D341Med (cell line): ENCODE results near the gene TWIST1.

Experiments used
- DNase-seq: peaks from one replicate; pipeline ENCODE4 v3.0.0; 2012; ENCODE audit warnings: low spot score

The TWIST1 gene

DNA sequence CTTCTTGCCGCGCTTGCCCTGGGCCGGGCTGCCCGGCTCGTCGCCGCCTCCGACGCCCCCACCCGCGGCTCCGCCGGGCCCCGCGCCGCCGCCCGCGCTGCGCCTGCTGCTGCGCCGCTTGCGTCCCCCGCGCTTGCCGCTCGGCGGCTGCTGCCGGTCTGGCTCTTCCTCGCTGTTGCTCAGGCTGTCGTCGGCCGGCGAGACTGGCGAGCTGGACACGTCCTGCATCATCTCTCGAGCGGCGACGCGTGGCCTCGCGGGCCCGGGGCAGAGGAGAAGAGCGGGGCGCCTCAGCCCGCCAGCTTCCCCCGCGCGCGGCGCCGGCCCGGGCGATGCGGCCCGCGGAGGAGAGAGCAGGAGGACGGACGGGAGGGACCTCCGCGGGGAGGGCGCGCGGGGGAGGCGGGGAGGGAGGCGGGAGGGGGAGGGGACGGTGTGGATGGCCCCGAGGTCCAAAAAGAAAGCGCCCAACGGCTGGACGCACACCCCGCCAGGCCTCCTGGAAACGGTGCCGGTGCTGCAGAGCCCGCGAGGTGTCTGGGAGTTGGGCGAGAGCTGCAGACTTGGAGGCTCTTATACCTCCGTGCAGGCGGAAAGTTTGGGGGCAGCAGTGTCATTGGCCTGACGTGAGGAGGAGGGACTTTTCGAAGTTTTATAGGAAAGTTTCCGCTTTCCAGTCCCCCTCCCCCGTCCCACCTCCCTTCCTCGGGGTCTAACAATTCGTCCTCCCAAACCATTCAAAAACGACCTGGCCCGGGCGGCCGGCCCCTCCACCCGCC lies at the start of gene TWIST1:
Gene TWIST1 (minus strand): TSS at position 546 of the 779 bp plus-strand sequence. CDS start 315 bp downstream, at position 231.
- DNase-seq: peak; percentile 73

DNA sequence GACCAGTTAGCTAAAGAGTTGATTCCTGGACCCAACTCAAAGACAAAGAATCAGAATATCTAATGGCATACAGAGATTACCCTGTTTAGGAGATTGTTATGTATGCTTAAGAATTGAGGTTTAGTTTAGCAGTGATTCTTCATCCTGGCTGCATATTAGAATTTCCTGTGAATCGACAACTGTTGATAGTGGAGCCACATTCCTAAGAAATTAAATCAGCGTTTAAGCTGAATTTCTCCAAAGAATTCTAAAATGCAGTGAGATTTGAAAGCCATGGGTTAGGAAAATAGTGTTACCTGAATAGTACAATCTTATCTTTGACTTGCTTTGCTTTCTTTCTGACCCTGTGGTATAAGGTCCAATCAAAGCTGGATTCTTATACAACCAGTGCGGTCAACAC lies 44.2 kb upstream of the TWIST1 start:
- DNase-seq: no peak

DNA sequence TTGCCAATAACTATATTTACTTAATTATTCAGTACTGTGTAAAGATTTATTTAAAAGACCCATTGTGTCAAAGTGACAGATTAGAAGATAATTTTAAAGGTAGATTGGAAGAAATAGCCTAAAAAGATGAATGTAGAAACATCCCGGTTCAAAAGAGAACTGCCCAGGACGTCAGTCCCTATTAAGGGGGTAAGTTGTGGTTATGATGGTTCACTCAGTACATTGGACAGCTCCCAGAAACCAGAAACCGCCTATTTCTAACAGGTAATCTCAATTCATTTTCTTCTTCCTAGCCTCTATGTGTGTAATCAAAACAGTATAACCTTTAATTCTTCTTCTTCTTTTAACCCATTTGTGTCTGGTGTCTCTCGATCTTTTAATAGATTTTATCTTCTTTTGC lies 29.3 kb upstream of the TWIST1 start:
- DNase-seq: no peak

DNA sequence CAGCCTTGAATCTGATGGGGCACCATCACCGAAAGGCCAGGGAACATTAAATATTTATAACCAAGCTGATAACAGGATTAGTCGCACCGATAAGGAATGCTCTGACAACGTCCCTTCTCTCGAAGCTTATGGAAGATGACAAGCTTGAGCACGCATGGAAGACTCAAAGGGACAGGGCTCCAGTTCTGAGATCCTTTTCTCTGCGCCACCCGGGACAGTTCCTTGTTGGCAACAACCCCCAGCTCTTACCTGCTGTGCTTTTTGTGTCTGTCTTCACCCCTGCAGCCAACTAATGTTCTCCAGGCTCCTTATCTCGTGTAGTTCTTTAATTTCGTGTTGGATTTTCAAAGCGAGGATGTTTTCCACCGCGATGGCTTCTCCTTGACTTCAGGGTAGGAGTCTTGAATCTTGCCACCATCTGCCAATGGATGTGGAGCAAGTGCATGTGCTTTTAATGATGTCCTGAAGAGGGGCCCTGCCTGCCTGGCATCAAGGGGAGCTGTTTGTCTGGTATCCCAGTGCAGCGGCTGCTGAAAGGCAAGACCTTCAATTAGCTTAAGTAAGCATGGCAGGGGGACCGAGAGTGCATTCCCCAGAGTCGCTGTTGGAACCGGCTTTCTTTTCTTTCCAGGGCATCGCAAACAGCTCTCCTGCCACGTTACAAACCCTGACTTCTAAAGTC lies 28.1 kb upstream of the TWIST1 start:
- DNase-seq: no peak

DNA sequence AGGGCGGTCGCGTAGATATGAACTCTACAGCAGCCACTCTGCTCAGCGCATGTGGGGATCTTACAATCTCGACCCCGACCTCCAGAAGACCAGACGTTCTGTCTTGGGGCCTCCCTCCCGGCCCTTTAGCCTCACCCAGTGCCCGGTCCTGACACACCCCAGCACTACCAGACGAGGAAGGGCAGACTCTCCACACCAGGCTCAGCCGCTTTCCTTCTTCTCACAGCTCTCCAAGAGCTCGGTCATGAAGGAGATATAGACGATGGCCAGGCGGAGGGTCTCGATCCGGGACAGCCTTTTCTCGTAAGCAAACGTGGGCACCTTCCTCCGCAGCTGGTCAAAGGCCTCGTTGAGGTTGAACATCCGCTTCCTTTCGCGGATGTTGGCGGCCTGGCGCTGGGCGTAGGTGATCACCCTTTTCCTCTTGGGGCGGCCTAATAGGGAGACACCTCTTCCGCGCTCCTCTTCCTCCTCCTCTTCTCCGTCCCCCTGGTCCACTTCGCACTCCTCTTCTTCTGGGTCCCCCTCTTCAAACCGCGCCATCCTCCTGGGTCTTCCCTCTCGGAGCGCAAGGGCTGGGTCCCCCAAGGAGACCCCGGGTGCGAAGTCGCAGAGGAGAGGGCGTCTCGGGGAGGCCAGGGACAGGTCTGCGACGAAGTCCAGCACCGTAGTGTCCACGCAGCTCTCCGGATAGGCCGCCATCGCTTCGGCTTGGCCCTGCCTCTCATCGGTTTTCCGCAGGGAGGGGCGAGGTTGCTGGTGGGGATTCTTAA lies 27.4 kb upstream of the TWIST1 start, which contains the start of gene FERD3L:
Gene FERD3L (minus strand): TSS at position 761 of the 773 bp plus-strand sequence. CDS start 59 bp downstream, at position 702.
- peak; percentile 10 for DNase-seq

DNA sequence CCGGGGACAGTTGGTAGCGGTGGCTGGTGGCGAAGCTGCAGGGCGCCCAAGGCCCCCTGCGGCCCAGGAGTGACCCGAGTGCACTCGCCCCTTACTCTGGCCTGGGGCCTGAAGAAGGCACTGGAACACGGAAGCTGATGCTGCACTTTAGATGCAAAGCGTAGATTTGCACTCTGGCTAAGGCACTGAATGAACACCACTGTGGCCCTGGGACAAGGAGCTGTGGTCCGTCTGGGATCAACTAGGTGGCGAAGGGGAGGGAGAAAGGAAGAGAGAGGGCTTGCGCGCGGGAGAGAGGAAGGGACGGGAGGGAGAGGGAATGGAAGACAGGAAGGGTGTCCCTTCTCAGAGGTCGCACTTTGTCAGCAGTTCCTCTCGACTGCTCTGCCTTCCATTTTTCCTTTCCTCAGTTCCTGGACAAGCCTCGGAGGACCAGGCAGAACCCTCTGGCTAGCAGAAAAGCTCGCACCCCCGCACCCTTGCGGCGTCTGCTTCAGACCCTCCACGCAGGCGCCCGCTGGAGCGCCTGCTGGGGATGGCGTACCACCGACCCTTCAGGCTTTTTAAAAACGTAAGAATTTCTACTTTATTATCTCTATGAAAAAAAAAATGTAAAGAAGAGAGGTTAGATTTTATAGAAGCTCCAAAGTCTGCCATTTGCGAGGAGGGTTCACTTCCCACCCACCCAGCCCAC lies 26.6 kb upstream of the TWIST1 start:
- peak; percentile 15 for DNase-seq

DNA sequence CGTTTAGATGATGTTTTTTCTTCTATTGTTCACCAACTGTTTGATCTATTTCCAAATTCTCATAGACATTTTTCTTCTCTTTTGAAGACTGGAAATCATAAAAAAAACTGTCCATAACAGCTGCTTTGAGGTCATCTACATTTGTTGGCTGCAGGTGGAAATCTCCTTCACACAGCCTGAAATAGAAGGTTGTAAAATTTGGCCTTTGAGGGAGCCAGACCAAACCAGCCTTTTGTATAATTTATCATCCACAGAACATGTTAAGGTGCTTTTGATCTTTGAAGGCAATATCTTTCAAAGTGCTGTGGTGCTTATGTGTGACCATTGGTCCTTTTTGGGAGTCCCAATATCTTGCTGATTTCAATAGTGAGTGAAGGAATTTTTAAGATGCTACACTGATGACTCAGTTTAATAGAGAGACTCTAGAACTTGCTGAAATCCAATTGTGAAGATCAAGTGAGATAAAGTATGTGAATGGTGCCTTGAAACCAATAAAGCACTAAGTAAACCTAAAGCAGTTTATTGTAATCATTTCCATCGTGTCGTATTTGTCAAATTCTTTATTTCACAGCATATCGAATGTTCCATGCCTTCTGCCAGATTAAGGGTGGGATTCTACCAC lies 22.4 kb upstream of the TWIST1 start:
- DNase-seq: no peak

DNA sequence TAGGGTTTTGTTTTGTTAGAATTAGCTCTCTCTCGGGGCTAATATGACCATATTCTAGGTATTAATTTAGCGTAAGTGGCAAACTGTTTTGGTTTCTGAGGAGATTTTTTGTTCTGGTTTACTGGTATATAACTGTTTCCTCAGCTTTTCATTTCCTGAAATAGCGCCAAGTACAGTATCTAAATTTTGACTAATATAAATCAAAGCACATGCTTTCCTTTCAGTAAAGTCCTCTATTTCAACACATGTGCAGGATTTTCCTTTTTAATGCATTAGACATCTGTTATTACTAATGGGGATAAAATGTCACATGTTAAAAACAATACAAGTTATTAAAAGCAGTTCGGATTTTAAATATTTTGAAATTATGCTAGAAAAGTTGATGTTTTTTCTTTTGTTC lies 16.4 kb upstream of the TWIST1 start:
- DNase-seq: no peak

DNA sequence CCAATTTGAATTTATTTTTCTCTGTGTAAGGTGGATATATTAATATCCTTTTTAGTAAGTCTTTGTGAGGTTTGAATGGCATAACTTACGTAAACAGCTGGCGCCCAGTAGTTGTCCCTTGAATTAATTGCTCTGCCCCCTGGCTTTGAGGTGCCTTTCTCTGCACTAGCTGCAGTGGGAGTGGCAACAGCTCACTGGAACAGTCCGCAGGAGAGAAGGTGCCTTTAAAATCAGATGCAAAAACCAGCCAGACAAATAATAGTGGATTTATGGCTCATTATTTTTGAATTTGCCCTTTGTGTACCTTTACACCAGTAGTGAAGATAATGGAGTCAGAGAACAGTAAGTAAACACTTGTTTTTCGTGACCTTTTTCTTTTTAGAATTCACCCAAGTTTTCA lies 16.0 kb upstream of the TWIST1 start:
- no peak for DNase-seq

DNA sequence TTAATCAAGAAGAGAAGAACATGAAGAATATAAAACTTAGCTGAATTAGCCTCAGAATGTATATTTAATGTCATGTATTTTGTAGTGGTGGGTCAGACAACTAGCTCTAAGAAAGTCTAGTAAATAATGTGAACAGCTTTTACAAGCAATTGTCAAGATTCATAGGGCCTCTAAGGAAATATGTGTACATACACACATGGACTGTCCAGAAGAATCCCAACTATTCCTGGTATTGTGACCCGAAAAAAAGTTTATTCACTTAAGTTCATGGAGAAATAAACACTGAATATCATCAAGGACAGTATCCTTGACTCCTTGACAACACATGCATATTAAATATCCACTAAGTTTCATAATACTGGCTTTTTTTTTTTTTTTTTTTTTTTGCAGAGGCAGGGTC lies 11.4 kb upstream of the TWIST1 start:
- no peak for DNase-seq

DNA sequence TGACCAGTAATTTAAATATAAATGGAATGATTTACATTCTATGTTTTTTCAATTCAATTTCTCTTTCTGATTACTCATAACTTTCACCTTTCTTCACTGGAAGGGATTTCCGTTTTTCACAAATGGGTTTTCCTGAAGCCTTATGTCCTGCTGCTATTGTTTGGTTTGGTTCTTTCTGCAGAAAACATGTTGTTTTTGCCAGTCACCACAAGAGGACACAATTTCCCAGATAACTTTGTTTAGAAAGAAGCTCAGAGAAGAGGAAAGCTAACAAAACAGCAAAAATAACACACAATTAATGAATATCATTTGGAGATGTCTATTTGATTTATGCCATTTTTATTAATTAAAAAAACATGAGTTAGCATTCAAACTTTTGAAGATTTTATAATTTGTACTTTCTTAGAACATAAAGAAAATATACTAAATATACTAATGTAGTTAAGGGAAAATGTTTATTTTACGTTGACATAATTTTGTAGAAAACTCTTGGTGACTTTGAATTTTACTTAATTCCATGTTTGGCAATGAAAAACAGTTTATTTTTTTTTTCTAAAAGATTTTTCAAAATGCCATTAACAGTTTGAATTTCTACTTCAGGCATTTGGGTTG lies 4.6 kb upstream of the TWIST1 start:
- no peak for DNase-seq

DNA sequence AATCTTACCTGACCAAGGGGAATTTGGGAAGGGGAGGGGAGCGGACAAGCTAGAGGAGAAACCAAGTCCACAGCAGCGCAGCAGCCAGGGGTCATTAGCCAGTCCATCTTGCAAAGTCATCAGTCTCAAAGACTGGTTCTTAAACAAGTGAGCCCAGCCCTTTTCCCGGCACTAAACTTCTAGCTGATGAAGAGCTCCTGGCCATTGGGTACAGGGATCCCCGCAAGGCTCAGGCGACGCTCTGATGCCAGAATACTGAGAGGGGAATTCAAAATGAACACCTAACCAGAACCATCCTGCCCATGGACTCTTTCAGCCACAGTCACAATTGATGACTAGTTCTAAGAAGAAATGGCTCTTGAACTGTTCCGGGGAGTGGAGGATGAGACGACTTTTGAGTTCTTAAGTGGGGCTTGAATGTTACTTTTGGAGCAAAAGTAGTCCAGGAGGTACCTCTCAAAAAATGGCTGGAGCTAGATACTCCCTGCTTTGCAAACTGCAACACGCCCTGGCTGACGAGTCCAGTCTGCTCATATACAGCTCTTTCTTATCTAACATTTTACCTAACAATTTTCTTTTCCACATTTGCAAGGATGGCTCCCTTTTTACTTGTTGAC lies 2.5 kb upstream of the TWIST1 start:
- no peak for DNase-seq

DNA sequence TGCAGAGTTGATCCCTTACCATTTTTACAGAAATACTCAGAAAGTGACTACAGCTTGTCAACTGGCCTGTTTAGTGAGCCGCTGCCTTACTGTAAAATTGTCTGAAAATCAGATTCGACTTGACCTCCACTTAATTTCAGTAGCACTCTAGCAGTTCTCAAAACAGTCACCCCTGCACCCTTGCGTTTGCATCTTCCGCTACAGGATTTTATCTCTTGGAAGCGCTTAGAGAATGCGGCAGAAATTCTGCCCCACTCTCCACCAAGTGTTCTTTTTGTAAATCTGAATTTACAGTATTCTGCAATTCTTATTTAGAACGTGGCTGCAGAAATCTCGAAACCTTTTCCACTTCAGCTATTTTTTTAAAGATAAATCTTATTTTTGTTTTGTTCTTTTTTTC lies 1.9 kb upstream of the TWIST1 start:
- no peak for DNase-seq

DNA sequence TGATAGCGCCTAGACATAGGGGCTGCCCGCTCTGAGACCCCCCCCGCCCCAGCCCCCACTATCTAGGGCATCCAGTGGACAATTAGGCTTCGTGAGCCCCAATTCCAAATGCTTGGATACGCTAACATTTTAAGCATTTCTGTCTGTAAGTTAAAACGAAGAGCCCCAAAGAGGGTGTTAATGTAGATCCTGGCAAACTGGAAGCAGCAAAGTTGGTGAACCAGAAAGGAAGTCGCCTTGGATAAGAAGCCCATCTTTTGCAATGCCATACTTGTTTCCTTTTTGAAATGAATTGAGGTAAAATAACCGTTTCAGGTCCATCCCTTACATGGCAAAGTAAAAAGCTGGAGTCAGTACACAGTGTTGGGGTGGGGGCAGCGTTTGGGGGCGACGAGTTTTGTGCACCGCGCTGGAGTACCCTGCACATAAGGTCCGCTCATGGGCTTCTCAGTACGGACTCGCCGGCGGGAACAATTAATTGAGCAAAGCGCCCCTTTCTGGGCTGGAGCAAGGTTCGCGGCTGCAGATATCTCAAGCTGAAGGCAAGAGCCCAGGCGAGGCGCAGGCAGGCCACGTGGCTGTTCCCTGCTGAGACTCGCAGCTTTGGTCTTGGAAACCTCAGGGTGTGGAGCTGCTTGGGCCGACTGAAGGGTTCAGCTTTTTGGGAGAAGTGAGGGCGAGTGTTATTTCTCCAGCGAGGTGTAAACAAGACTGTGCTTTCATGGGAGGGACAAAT lies 1.4 kb upstream of the TWIST1 start:
- DNase-seq: no peak

DNA sequence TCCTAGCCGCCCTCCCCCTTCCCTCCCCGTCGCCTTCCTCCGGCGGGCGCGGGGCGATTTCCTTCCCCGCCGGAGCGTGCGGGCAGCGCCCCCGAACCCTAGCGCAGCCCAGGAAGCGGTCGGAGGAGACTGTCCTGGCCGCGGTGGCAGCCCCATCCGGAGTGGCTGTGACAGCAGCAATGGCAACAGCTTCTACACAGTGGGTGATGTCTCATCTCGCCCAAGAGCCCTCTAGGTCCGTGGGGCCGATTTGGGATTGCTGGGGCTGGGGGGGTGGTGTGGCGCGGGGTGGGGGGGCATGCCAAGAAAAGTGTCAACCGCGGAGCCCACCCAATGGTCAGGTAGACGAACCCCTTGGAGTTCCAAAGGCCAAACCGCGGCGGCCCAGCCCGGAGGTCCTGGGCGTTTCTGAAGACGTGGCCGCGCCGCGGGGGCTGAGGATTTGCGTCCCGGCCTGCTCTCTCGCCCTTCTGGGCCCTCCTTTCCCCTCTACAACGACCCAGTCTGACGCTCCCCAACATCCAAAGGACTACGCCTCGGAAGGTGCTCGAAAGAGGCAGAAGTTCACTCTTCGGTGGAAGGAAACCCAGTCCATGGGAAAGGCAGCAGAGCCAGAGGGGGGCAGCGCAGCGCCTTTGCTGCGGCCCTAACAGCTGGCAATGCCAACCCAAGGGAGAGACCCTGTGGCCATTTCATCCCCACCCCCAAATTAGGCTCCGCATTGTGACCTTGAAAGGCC lies 603 bp upstream of the TWIST1 start:
- peak; percentile 37 for DNase-seq

DNA sequence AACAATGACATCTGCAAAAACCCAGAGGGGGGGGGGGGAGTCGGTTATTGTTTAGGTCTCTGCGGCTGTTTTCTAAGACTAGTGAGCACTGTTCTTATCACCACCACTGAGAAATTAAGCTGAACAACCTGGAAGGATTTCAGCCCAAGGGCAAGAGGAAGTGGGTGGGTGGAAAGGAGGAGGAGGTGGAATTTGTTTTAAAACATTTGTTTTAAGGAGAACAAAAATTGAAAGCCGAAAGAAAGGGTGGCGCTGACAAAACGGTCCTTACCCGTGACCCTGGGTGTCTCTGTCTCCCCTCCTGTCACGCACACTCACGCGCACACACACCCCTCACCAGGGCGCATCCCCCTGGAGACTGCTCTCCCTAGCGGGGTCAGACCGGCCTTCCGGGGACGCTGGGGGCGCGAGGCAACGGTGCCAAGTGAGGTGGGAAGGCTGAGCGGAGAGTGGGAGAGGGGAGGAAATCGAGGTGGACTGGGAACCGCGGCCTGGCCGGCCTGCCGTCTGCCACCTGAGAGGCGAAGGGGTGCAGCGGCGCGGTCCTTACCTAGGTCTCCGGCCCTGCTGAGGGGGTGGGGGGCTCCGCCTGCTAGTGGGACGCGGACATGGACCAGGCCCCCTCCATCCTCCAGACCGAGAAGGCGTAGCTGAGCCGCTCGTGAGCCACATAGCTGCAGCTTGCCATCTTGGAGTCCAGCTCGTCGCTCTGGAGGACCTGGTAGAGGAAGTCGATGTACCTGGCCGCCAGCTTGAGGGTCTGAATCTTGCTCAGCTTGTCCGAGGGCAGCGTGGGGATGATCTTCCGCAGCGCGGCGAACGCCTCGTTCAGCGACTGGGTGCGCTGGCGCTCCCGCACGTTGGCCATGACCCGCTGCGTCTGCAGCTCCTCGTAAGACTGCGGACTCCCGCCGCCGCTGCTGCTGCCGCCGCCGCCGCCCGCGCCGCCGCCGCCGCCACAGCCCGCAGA lies 1.0 kb downstream of the TWIST1 start:
- DNase-seq: peak; percentile 48

DNA sequence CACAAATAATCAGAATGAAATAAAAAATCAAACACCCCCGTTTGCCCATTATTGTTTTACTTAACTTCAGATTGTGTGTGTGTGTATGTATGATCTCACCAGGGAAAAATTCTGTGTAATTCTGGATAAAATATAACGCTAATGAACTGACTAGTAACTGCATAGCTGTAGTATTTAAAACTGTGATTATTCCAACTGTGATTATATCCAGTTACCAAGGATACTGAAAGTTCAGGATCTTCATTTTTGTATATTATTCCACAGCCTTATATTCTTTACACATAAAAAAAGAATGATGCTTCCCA lies 2.9 kb downstream of the TWIST1 start:
- no peak for DNase-seq

DNA sequence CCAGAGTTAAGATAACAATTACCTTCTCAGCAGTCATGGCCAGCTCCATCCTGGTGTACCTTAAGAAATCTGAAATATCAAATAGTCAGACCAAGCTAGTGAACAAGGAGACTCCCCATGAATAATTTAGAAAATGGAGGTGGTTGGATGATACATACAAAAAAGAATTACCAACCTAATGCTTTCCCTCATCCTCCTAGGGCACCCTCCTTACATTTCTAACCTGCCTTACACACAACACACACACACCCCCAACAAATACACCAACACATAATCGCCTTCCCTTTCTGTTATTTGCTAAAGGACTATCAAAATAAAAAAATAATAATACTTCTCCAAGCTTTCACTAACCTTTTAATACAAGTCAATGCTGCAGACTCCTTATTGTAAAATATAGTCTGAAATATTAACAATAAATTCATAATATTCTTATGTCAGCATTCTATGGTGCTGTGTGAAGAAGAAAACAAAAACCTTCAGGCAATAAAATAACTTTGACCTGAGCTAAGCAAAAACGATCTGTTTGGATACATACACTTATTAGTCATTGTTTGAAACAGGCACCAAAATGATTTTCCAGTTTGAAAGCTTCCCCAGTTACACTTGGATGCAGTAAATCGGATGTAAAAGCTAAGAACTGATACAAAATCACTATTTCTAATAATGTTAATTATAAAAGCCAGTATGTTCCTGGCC lies 3.4 kb downstream of the TWIST1 start:
- no peak for DNase-seq
